SK-N-SH (cell line): ENCODE measurements around the gene BRD7.

Experiments
- CTCF ChIP-seq: fragments of 200-600 bp; sonication (generic); IDR thresholded peaks from 2 replicates; pipeline ENCODE4 v1.6.1; 2017; ENCODE audit warnings: antibody characterized with exemption, mild to moderate bottlenecking, moderate library complexity
- ELF1 ChIP-seq: IDR thresholded peaks from 2 replicates; pipeline ENCODE4 v1.4.0; 2012
- GABPA ChIP-seq: IDR thresholded peaks from 2 replicates; pipeline ENCODE4 v1.4.0; 2012; ENCODE audit warnings: low read depth, mild to moderate bottlenecking
- GATA2 ChIP-seq: sonication (generic); formaldehyde crosslinking; IDR thresholded peaks from 2 replicates; pipeline ENCODE4 v1.5.0; 2020; ENCODE audit warnings: mild to moderate bottlenecking, missing genetic modification reagents
- JUND ChIP-seq: IDR thresholded peaks from 2 replicates; pipeline ENCODE4 v1.4.0; 2012
- MEF2A ChIP-seq: IDR thresholded peaks from 2 replicates; pipeline ENCODE4 v1.4.0; 2012; ENCODE audit warnings: low read depth, borderline replicate concordance
- NRF1 ChIP-seq: IDR thresholded peaks from 2 replicates; pipeline ENCODE4 v1.6.1; 2012; ENCODE audit warnings: low read depth, mild to moderate bottlenecking, low read length
- POLR2AphosphoS5 ChIP-seq: IDR thresholded peaks from 2 replicates; pipeline ENCODE4 v1.6.1; 2012; ENCODE audit warnings: low read depth, low read length
- REST ChIP-seq: IDR thresholded peaks from 2 replicates; pipeline ENCODE4 v1.6.1; 2012; ENCODE audit warnings: mild to moderate bottlenecking, low read depth, low read length, moderate library complexity
- SIN3A ChIP-seq: IDR thresholded peaks from 2 replicates; pipeline ENCODE4 v1.6.1; 2012; ENCODE audit warnings: low read depth, mild to moderate bottlenecking, low read length, moderate library complexity, borderline replicate concordance
- TCF12 ChIP-seq: IDR thresholded peaks from 2 replicates; pipeline ENCODE4 v1.4.0; 2012
- USF2 ChIP-seq: fragments of 150-350 bp; IDR thresholded peaks from 2 replicates; pipeline ENCODE4 v1.6.1; 2017; ENCODE audit warnings: antibody characterized with exemption, low read length, low read depth, borderline replicate concordance
- YY1 ChIP-seq: IDR thresholded peaks from 2 replicates; pipeline ENCODE4 v1.4.0; 2012; ENCODE audit warnings: low read depth, mild to moderate bottlenecking

GRCh38 chr16:50386139-50386538 lies 17.4 kb upstream of the BRD7 start:
- TF ChIP-seq CTCF: no peak
- no peak for TF ChIP-seq USF2
- TF ChIP-seq JUND: no peak
- no peak for TF ChIP-seq NRF1
- TF ChIP-seq MEF2A: no peak
- no peak for TF ChIP-seq SIN3A
- no peak for TF ChIP-seq REST
- TF ChIP-seq GATA2 (CRISPR knock-in tag): no peak
- TF ChIP-seq TCF12: no peak
- TF ChIP-seq ELF1: no peak
- TF ChIP-seq GABPA: no peak
- no peak for TF ChIP-seq YY1
- no peak for TF ChIP-seq POLR2AphosphoS5
